HG02943 (cell line): ENCODE measurements around the gene DAZAP1.
"Not testable (repeated sequence)": the region's sequence is repeated elsewhere in the genome, so short reads cannot be mapped to it uniquely, and the experiment has no call there.

Experiments
- ATAC-seq: cut with Tn5 transposase; IDR thresholded peaks from one replicate; pipeline ENCODE4 v1.9.1; 2021; ENCODE audit warnings: mild to moderate bottlenecking, low read depth, moderate library complexity; ENCODE audit not compliant: unreplicated experiment

DAZAP1 gene

DNA sequence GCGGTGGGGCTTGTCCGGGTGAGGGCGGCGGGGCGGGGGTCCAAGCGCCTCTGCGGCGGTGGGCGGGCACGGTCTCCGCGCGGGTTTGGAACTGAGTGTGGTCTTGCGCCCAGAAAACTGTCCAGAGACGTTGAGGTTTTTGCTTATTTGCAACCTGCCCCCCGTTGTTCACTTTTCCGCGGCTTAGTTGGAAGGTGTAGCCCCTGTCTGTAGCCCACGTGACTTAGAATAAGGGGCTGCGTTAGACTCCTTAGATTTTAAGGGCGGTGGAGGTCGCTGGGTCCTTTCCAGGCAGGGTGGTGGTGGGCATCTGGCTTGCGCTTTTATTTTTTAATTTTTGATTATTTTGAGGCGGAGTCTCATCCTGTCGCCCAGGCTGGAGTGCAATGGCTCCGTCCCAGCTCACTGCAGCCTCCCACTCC lies 31.6 kb downstream of the DAZAP1 start:
- ATAC-seq = peak; percentile 11

DNA sequence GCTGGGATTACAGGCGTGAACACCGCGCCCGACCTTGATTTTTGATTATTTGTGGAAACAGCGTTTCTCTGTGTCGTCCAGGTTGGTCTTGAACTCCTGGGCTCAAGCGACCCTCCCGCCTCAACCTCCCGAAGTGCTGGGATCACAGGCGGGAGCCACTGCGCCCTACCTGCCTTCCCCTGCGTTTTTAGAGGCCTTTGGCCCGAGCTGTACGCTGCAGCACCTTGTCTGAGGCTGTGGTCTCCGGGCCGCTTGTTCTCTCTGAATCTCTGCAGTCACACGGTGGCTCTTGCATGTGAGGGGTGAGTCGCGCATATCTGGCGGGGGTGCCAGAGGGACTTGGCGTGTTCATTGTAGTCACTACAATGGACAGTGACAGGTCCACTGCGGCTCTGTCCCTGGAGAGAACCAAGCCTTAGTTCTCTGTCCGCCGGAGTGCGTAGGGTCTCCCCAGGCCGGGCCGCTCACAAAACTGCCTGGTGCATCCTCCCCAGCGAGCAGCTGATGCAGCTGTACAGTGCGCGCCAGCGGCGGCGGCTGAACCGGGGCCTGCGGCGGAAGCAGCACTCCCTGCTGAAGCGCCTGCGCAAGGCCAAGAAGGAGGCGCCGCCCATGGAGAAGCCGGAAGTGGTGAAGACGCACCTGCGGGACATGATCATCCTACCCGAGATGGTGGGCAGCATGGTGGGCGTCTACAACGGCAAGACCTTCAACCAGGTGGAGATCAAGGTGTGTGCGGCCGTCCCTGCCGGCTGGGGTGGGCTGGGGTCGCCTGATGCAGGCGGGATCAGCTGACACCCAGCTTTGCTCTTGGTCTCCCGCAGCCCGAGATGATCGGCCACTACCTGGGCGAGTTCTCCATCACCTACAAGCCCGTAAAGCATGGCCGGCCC lies 32.4 kb downstream of the DAZAP1 start:
- not testable (repeated sequence) for ATAC-seq

DNA sequence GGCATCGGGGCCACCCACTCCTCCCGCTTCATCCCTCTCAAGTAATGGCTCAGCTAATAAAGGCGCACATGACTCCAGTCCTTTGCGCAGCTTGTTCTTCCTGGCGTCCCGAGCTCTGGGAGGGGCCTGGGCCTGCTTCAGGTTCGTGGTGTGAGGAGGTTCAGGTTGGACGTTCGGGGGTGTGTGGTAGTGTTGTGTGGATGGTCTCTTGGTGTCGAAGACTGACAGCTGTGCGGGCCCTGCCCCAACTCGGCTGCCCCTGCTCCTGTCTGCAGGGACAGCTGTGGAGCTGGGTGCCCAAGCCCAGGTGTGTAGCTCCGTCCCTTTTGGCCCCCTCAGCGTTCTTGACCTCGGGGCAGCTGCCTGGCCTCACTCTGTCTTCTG lies 33.0 kb downstream of the DAZAP1 start:
- ATAC-seq = no peak

DNA sequence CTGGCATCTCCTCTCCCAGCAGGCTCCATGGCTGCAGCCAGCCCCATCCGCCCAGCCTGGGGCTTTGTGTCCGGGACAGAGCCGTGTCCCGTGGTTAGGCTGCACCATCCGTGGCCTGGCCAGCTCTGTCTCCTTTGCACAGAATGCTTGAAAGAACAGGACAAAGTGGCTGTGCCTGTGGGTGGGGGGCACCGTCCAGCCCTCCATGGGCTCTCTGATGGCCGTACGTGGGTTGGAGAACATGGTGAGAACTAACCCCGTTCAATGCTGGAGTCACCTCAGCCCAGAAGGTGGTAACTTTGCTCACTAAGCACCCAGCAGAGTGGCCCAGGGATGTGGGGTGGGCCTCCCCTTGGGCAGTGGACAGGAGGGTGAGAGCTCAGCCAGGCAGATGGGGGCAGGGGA lies 33.6 kb downstream of the DAZAP1 start:
- no peak for ATAC-seq

DNA sequence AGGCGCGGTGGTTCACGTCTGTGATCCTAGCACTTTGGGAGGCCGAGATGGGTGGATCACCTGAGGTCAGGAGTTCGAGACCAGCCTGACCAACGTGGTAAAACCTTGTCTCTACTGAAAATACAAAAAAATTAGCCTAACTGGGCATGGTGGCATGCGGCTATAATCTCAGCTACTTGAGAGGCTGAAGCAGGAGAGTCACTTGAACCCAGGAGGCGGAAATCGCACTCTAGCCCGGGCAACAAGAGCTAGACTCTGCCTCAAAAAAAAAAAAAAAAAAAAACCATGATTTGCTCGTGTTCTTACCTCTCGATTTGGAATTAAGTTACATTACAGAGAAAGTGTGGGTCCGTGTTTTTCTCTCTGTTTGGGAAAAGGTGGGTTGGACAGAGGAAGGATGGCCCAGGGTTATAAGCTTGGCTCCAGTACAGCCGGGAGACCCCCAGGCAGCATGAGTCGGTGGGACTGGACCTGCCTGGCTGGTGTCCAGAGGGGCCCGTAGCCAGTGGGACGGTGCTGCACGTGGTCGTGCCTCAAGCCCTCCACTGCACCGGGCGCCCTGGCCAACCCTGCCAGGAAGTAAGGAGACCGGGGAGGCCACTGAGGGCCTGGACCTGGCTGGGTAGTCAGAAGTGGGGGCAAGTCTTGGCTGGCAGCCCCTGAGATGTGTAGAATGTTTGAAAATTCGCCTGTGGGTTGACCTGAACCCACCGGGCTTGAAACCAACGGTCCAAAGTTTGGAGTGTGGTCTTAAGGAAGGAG lies 34.5 kb downstream of the DAZAP1 start:
- ATAC-seq = no peak

DNA sequence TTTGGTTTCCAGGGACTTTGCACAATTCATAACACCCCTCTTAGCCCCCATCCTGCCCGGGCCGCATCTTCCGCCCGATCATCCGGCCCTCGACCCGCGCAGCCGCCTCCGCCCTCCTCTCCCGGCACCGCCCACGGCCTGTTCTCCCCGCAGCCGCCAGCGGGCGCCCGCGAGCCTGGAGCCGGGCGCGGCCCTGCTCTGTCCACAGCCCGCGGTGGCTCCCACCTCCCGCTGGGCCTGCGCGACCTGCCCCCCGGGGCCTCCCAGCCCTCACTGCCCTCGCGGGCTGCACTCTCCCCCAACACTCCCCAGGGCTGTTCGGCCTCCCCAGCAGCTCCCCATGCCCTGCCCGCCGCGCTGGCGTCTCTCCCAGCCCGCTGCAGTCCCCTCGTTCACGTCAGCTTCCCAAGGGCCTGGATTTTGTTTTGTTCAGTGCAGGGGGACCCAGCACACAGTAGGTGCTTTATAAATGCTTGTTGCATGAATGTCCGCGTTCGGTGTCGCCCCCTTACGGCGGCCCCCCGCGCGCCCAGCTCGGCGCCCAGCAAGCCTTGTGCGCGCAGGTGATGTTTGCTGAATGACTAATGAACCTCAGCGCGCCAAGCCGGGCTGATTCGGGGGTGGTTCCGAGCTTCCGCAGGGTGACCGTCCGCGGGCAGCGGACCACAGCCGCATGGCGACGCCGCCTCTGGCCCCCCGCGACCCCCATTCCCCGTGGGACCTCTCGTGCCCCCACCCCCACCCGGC lies 38.0 kb downstream of the DAZAP1 start:
- no peak for ATAC-seq

DNA sequence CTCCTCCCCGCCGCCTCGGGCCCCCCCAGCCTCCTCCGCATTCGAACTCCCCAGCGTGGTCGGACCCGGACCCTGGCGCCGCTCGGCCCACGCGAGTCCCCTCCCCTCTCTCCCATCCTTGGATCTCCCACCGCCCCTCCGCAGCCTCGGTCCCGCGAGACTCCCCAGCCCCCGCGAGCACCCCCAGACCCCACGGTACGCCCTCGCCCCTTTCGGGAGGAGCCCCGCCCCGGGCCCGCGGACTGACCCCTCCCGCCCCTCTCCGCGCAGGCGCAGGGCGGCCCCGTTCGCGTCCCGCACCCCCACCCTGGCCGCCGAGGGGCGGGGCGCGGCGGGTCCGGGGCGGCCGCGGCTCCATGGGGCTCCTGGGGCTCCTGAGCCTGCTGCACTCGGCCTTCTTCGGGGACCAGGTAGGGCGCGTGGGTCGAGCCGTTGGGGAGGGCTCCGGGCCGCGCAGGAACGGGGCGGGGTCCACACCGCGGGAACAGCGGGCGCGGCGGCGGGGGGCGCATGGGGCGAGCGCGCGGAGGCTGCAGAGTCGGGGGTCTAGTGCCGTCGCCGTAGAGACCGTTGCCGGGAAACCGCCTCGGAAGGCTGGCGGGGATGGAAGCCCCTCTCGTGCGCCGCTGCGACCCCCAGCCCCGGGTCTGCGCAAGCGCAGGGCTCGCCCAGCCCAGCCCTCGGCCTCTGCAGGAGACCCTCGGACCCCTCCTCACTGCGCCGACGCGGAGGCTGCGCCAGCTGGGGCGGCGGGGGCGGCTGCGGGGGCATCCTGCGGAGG lies 38.7 kb downstream of the DAZAP1 start:
- ATAC-seq = no peak

DNA sequence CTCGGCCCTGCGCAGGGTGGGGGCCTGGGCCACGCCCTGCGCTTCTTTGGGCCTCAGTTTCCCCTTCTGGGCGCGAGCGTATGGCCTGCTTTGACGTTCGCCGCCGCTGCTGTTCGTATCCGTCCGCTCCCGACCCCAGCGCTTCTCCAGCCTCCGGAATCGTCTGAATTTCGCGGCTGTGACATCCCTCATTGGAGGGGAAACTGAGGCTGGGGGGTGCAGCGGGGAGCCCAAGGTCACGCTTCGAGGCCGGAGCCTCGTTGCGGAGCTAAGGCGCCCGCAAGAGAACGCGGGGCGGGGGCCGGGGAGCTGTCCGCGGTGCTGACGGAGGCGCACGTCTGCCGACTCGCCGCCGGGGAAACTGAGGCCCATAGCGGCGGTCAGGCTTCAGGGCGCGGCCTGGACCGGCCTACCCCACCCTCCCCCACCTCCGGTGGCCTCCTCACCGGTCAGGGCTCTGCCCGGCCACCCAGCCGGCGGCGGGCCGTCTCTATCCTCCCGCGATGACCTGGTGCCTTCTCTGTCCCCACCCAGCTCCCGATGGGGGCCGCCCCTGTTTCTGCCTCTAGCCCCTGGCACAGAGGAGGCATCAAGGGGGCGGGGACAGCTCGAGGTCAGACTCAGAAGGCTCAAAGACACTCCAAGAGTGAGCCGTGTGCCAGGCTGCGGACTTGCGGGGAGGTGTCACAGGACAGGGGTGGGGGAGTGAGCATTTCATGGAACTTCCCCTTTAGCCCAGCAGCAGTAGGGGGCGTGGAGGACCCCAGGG lies 39.5 kb downstream of the DAZAP1 start:
- no peak for ATAC-seq

DNA sequence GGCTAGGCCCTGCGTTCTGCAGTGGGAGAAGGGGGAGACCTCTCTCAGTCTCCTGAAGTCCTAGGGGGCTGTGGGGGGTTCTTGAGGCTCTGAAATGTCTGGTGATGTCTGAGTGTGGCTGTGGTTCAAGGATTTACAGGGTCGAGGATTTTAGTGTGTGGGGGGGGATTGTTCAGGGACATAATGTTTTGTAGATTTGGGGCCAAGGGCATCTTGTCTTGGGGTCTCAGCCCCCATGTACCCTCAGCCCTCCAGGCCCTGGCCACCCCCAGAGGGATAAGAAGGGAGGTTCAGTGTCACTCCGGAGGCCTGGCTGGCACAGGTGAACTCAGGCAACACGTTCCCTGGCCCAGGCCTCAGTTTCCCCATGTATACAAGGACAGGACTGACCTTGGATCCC lies 40.1 kb downstream of the DAZAP1 start:
- ATAC-seq = no peak

DNA sequence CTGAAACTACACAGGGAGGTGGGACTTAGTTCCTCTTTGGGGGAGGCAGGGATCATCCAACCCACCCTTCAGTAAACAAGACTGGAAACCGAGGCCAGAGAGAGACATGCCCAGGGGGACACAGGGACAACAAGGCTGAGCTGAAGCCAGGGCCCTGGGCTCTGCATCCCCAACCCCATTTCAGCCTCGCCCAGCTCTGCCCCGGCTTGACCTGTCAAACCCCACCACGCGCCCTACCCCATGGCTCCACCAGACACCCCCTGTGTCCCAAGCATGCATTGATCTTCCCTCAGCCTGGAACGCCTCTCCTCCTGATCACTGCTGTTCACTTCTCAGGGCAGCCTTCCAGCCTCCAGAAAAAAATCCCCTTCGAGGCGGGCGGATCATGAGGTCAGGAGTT lies 40.6 kb downstream of the DAZAP1 start:
- ATAC-seq = no peak

DNA sequence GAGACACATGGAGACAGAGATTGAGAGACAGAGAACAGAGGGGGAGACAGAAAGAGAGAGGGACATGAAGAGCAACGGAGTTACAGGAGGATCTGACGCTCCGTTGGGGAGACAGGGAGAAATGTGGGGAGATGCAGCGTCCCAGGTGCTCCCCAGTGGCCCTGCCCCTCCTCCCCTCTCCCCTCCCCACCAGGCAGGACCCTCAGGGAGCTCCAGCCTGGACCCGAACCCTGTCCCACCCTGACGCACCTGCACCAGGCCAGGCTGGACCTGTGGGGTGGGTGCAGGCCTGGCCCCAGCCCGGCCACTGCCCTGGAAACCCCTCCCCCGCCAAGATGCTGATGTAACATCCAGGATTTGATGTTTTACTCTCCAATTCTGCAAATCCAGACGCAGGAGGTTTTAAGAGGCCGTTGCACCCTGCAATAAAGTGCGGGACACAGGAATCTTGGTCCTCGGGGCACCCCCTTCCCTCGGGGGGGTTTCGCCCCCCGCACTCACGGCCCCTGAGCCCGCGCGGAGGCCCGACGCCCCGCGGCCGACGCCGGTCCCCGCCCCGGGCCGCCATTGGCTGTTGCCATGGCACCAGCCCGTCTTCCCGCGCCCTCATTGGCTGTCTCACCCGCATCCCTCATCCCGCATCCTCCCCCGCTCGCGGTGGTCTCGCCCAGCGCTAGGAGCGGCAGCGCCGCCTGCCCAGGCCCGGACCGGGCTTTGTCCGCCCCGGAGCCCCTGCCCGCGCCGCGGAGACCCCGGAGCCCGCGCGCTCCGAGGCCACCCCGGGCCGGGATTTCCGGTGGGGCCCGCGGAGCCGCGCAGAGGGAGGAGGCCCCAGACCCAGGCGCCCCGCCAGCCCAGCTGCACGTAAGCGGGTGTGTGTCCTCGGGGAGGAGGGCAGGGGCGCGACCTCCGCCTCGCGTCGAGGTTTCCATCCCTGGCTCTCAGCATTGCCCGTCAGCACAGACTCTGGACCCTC lies 42.4 kb downstream of the DAZAP1 start, which contains the start of gene APC2:
APC2 (plus strand) TSS at position 655 of the 976 bp plus-strand sequence. CDS start 2,881 bp downstream, outside the sequence.
- no peak for ATAC-seq

DNA sequence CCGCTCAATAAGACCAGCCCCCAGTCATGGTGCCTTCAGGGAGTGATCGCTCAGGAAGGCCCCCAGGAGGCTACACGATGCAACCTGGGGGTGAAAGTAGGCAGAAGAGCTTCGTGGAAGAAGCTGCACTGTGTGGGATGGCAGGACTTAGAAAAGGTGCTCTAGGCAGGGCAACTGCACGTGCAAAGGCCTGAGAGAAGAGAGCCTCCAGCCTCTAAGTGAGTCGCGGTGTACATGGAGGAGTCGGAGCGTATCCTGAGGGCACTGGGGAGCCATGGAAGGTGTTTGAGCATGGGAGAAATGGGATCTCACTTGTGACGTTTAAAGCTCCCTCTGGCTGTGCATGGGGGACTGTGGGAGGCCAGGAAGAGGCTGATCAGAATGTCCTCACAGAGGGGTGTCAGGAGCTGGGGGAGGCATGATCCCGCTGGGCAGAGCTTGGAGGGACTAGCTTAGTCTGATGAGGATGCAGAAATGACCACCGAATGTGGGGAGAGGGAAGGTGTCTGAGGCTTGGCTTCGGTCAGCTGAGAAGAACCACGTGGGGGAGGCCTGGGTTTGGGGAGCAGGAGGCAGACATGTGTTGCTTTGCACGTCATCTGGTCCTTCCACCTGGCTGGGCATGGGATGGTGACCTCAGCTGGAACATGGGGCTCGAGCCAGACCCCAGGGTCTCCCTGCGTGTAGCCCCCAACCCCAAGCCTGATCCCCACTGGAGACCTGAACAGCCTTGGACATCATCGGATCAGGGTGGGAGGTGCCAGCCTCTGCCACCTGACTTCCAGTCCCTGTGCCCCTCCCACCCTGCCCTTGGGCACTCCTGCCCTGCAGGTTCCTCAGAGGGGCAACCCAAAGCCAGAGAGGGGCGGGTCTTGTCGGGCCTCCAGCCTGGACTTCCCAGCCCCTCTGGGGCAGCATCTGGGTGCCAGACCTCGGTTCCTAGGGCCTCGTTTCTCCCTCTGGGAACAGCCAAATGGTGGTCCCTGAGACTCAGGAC lies 43.6 kb downstream of the DAZAP1 start:
- no peak for ATAC-seq

DNA sequence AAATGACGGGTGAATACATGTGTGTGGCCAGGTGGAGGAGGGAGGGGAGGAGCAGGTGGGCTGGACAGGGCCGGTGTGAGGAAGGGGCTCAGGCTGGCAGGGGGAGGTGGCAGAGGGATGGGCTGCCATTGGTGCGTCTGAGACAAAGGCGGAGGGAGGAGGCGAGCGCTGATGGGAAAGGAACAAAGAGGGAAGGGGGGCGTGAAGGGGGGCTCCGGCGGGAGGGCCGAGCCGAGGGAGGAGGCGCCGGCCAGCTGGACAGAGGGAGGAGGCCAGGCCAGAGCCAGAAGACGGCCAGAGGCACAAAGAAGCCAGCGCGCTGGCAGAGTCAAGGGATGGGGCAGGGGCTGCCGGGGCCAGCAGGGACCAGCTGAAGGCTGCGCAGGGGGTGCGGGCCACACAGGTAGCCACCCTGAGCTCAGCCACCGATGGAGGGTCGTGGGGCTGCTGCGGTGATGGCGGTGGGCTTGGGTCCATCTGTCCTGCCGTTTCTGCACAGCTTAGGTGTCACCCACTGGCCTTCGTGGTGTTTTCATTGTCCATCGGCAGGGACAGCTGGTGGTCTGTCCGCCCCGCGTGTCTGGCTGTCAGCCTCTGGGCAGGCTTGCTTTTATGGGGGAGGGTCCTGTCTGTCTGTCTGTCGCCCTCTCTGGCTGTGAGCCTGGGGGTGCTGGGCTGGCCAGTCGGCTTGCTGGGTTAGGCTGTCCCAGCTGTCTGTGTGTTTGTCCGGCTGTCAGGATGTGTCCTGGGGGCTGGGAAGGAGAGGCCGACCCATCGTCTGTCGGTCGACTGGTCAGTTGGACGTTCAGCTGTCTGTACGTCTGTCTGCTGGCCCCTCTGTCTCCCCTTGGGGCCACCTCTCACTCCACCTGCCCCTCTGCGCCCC lies 44.8 kb downstream of the DAZAP1 start:
- ATAC-seq = no peak

DNA sequence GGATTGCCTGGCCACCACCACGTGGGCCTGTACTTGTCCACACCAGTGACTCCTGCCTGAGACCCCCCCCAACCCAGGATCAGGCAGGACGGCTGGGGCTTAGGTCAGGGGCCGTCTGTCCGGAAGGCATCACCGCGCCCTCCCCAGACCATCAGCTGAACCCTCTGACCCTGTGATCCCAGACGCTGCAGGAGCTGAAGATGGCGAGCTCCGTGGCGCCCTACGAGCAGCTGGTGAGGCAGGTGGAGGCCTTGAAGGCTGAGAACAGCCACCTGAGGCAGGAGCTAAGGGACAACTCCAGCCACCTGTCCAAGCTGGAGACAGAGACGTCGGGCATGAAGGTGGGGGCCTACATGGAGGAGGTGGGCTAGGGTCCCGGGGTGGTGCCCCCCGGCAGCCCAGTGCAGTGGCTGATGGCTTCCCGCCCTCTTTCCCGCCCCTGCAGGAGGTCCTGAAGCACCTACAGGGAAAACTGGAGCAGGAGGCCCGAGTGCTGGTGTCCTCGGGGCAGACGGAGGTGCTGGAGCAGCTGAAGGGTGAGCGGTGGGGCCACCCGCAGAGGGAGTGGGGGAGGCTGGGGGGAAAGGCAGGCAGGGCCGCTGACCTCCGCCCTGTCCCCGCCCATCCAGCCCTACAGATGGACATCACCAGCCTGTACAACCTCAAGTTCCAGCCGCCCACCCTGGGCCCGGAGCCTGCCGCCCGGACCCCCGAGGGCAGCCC lies 45.6 kb downstream of the DAZAP1 start:
- ATAC-seq = no peak

DNA sequence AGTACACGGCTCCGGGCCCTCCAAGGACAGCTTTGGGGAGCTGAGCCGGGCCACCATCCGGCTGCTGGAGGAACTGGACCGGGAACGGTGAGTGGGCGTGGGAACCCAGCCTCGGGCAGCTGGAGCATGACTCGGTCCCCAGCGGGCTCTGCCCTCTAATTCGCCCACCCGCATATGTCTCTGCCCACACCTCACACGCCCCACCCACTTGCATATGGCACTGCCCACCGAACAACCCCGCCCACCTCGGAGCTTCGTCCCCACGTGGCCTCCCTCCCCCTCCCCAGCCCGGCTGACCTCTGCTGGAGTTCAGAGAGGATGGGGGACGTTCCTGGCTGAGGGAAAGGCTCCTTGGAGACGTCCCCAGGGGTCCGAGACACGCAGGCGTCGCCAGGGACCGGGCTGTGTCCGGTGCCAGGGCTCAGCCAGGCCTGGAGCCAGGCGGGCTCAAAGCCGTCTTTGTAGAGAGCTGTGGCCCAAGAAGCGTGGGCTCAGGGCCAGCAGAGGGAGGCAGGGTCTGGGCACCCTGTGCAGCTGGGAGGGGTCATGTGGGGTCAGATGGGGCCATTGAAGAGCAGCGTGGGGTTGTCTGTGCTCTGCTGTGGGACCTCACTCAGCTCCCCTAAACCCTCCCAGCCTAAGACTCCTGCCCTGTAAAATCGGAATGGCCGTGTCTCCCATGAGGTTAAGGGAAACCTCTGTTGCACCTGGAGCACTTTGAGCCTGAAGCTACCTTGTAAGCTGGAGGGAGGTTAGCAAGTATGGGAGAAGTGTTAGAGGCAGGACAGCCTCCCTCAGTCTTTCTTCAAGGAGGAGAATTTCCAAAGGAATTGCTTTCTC lies 46.4 kb downstream of the DAZAP1 start:
- no peak for ATAC-seq
